ENCODE data around the gene CLEC16A.
"Not testable (repeated sequence)": the region's sequence is repeated elsewhere in the genome, so short reads cannot be mapped to it uniquely, and the experiment has no call there.

CLEC16A gene

DNA sequence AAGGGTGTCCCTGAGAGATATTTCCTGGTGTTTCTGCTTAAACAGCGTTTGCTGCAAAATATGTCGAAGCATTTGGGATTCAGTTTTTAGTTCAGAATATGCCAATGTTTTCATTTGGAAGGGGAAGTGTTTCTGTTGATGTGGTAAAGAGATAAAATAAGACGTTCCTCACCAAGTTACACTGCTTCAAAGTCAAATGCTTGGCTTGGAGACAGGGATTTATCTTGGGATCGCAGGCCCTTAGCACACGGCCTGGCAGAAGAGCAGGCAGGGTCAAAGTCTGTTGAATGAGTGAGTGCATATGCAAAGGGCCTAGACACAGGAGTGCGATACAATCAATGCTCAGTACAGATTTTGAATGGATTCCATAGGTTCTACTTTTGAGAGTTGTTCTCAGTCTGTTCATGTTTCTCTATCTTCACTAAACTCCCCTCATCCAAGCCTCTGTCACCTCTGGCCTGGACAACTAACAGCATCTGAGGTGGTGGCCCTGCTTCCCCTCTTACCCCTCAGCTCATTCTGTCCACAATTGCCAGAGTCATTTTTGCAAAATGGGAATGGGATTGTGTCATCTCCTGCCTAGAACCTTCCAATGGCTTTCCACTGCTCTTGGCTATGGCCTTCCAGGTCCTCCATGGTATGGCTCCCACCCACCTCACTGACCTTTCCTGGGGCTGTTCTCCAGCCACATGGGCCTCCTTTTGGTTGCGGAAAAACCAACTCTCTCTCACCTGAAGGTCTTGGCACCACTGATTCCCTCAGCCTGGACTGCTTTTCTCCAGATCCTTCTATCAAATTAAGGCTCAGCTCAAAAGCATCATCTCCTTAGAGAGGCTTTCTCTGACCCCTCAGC, 5.3 kb upstream of the CLEC16A start:
- Histone ChIP-seq H2AFZ (ENCODE audit: low read depth, low read length) (no peak overlapping the region), H3K4me3 (ENCODE audit: low read length) (no peak overlapping the region), H3K9me3 (ENCODE audit: low read length) (no peaks in the 10 kb centered on the region), H3K36me3 (ENCODE audit: insufficient read depth, low read length) (peaks cover 19% of the 10 kb centered on the region), H3K4me1 (ENCODE audit: insufficient read depth, low read length) (peaks cover 27% of the 10 kb centered on the region), H3K27me3 (ENCODE audit: insufficient read depth, low read length) (no peaks in the 10 kb centered on the region)

DNA sequence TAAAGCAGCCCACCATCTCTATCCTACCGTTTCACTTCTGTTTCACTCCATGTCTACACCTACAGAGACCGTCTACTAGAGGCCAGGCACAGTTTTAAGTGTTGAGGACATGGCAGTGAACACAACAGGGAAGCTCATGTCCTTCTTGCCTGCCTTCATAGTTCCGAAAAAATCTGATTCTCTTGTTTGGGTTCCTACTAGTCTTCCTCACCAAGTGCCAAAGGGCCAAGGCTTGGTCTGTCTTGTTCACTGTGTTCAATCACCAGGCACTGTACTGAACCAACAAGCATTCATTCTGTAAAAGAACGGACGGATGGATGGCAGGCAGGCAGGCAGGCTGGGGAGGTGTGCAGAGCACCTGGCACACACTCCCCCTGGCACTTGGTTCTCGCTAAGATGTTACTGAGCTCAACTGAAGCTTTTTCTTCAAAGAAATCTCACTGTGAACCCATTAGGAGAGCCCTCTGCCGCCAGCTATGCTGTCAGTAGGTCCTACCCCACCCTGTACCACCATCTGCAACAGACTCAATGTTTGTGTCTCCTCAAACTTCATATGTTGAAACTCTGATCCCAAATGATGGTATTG, 4.6 kb upstream of the CLEC16A start:
- Histone ChIP-seq H3K4me1 (ENCODE audit: insufficient read depth, low read length) (peaks cover 27% of the 10 kb centered on the region), H3K9me3 (ENCODE audit: low read length) (no peaks in the 10 kb centered on the region), H3K4me3 (ENCODE audit: low read length) (no peak overlapping the region)

DNA sequence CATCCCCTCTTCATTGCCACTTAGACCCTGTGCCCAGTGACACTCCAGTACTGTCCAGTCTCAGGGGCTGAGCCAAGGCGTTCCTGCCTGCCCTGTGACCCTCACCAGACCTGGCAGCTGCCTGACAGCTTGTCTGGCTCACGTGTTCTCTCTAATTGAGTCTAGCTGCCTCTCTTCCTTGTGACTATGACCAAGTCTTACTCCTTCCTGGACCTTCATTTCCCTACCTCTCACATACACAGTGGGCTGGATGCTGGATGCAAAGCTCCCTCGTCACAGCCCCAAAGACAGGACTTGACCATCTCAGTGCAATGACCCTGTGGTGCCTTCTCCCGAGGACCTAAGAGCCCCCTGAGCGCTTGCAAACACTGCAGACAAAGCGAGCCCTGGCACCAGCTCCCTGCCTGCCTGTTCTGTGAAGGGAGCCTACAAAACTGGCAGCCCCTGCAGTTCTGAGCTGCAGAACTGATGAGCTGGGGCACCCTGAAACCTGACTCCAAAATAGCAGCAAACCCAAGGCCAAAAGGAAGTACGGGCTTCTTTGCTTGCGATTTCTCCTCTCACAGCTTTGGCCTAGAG, 3.8 kb upstream of the CLEC16A start:
- Histone ChIP-seq H3K27me3 (ENCODE audit: insufficient read depth, low read length) (no peaks in the 10 kb centered on the region), H3K9me3 (ENCODE audit: low read length) (no peaks in the 10 kb centered on the region), H3K4me1 (ENCODE audit: insufficient read depth, low read length) (peaks cover 35% of the 10 kb centered on the region), H3K4me3 (ENCODE audit: low read length) (peak overlapping the region; percentile 55), H3K36me3 (ENCODE audit: insufficient read depth, low read length) (peaks cover 19% of the 10 kb centered on the region), H2AFZ (ENCODE audit: low read depth, low read length) (no peak overlapping the region)

More for the DNA sequence above, 4.6 kb upstream of the CLEC16A start:
- Histone ChIP-seq H3K36me3 (ENCODE audit: insufficient read depth, low read length) (peaks cover 19% of the 10 kb centered on the region), H2AFZ (ENCODE audit: low read depth, low read length) (no peak overlapping the region), H3K27me3 (ENCODE audit: insufficient read depth, low read length) (no peaks in the 10 kb centered on the region)

DNA sequence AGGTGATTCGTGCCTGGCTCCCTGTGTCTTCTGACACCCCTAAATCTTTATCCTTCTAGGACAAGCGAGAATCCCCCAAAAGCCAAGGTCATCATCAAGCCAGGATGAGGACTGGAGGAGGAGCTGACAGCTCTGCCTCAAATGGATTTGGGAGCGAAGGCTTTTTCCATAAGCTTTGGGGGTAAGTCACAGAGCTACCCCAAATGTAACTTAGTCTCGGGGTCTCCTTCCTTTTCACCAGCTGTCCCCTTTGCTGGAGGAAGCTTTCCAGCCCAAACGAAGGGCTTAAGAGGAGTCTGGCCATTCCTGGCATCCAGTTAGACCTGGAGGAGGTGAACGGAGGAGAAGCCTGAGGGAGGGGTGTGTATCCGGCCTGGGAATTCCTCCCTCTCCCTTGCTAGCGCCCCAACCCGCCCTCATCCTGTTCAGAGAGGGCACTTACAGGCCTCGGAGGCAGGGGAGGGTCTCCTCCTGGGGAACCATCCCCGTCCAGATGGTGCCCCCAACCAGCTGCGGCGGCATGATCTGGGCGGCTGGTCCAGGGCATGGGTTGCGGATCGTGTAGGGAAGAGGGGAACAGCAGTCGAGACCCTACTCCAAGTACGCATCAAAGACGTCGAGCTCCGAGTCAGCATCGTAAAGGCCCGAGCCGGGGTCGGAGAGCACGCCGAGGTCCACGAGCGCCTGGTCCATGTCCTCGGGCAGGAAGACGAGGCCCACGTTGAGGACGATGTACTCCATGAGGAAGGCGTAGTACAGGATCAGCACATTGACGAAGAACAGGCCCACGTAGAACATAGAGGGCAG, 3.0 kb upstream of the CLEC16A start:
- H3K9me3 ChIP-seq (ENCODE audit: low read length), result no peaks in the 10 kb centered on the region
- H2AFZ ChIP-seq (ENCODE audit: low read depth, low read length), result no peak overlapping the region
- peaks cover 43% of the 10 kb centered on the region for H3K4me1 ChIP-seq (ENCODE audit: insufficient read depth, low read length)

DNA sequence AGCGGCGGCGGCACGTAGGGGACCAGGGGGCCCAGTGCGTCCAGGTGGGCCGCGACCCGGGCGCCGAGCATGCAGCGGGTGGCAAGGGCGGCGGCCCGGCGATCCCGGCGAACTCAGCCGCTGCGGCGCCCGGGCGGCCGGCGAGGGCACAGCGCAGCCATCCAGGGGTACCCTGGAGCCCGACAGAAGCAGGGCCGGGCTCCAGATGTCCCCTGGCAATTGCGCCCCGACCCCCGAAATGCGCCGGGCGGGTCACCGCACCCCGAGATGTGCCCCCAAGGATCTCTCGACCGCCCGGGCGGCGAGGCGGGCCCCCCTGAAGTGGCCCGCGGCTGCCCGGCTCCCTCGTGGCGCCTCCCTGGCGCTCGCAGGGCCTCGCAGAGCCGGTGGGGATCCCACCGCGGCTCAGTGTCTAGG, 2.4 kb upstream of the CLEC16A start:
- not testable (repeated sequence) for H3K27me3 ChIP-seq (ENCODE audit: insufficient read depth, low read length); H3K9me3 ChIP-seq (ENCODE audit: low read length)
- H3K4me1 ChIP-seq (ENCODE audit: insufficient read depth, low read length), result peaks cover 44% of the 10 kb centered on the region
- peak overlapping the region; percentile 81 for H2AFZ ChIP-seq (ENCODE audit: low read depth, low read length)
- H3K36me3 ChIP-seq (ENCODE audit: insufficient read depth, low read length), result peaks cover 19% of the 10 kb centered on the region
- H3K4me3 ChIP-seq (ENCODE audit: low read length), result peak overlapping the region; percentile 55

More for the DNA sequence above, 3.0 kb upstream of the CLEC16A start:
- Histone ChIP-seq H3K36me3 (ENCODE audit: insufficient read depth, low read length) (peaks cover 19% of the 10 kb centered on the region), H3K27me3 (ENCODE audit: insufficient read depth, low read length) (no peaks in the 10 kb centered on the region), H3K4me3 (ENCODE audit: low read length) (peak overlapping the region; percentile 55)

DNA sequence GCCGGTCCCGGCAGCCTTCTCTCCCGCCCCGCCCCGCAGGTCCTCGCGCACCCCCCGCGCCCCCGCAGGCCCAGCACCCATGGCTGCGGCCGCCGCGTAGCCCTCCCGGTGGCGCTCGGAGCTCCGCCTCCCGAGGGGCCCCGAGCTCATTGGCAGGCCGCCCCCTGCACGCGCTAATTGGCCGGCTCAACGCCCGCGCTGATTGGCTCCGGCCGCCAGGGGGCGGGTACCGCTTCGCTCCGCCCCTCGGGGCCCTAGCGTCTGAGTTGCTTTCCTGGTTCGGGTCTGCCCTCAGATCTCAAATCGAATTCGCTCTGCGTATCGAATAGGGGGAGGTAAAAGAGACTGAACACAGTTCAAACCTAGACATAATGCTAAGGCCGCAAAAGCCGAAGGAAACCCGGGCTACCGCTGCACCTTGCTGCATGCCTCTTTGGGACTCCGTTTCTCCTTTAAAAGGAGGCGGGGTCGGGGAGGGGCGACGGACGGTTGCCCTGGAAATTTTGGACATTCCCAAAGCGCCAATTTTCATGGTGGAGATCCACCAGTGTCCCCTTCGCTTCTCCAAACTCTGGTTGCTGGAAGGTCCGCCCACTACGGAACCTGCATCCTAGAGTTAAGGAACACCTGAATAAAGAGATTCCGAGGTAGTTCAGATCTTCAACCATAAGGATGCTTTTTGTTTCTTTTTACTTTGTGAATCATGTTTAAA, 1.9 kb upstream of the CLEC16A start, which contains the start of gene DEXI:
Gene DEXI, minus strand, starts transcription at position 117 of the 712 bp plus-strand sequence. CDS start 463 bp downstream, outside the sequence.
- no peaks in the 10 kb centered on the region for H3K9me3 ChIP-seq (ENCODE audit: low read length)
- no peaks in the 10 kb centered on the region for H3K27me3 ChIP-seq (ENCODE audit: insufficient read depth, low read length)
- H3K4me1 ChIP-seq (ENCODE audit: insufficient read depth, low read length), result peaks cover 44% of the 10 kb centered on the region
- peaks cover 14% of the 10 kb centered on the region for H3K36me3 ChIP-seq (ENCODE audit: insufficient read depth, low read length)
- H3K4me3 ChIP-seq (ENCODE audit: low read length), result peak within 1 kb of the TSS; percentile 55
- peak within 1 kb of the TSS; percentile 81 for H2AFZ ChIP-seq (ENCODE audit: low read depth, low read length)

DNA sequence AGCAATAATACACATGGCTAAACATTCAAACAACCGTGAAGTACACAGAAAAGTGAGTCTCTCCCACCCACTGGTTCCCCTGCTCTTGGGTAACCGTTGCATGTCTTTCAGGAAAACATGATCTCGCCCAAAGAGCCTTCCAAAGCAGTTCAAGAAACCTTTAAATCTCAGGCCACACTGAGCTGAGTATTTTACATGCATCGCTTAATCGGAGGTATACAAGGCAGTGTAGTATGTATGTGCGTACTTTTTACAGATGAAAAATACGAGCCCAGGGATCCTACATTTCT, 1.4 kb upstream of the CLEC16A start:
- Histone ChIP-seq H3K4me3 (ENCODE audit: low read length) (no peak overlapping the region), H3K27me3 (ENCODE audit: insufficient read depth, low read length) (no peaks in the 10 kb centered on the region), H3K36me3 (ENCODE audit: insufficient read depth, low read length) (peaks cover 14% of the 10 kb centered on the region), H2AFZ (ENCODE audit: low read depth, low read length) (peak overlapping the region; percentile 81), H3K4me1 (ENCODE audit: insufficient read depth, low read length) (peaks cover 44% of the 10 kb centered on the region), H3K9me3 (ENCODE audit: low read length) (no peaks in the 10 kb centered on the region)

DNA sequence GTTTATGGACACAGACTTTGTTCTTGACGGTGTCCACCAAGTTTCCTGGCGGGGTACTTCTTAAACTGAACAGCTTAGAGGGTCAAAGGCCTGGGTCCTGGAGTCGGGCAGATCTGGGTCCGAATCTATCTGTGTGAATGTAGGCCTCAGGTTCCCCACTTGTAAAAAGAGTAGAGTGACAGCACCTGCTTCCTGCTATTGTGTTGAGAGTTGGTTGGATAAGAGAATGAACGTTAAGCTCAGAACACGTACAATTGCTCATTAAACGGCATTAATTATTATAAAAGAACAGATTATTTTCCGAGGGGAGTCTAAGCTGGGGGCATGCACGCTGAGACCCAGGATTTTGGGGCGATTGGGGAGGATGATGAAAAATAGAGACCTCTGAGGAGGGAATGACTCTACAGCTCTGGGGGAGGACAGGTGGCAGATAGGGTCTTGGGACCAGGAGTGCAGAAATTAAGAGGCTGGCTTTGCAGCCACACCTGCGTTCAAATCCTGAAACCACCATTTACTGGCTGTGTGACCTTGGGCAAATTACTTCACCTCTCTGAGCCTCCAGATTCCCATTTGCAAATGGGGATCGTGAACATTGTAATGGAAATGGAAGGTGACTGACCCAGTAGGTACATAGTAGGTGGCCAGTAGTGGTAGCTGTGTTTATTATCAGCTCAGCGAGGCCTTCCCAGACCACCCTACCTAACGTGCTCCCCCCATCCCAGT, 862 bp downstream of the CLEC16A start:
- Histone ChIP-seq H3K9me3 (ENCODE audit: low read length) (no peaks in the 10 kb centered on the region), H2AFZ (ENCODE audit: low read depth, low read length) (peak overlapping the region; percentile 91), H3K27me3 (ENCODE audit: insufficient read depth, low read length) (no peaks in the 10 kb centered on the region), H3K4me3 (ENCODE audit: low read length) (peak overlapping the region; percentile 90), H3K4me1 (ENCODE audit: insufficient read depth, low read length) (peaks cover 32% of the 10 kb centered on the region), H3K36me3 (ENCODE audit: insufficient read depth, low read length) (no peaks in the 10 kb centered on the region)

DNA sequence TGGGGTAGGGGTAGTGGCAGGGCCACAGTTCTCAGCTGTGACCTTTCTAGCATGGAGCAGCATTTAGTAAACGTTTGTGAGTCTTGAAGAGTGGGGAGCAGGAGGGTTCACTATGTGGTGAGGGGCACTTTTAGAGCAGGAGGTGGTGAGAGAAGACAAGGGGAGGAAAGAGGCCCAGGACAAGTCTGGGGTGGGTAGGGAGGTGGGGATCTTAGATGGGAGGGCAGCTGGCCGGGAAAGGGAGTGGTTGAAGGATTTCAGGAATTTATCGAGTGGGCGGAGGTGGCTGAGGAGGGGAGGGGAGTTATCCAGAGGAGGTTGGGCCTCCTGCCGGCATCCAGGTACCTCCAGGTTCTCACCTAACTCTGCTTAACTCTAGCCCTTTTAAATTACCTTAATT, 1.9 kb downstream of the CLEC16A start:
- H3K4me1 ChIP-seq (ENCODE audit: insufficient read depth, low read length), result peaks cover 22% of the 10 kb centered on the region
- H3K4me3 ChIP-seq (ENCODE audit: low read length), result peak overlapping the region; percentile 13
- no peaks in the 10 kb centered on the region for H3K27me3 ChIP-seq (ENCODE audit: insufficient read depth, low read length)
- no peak overlapping the region for H2AFZ ChIP-seq (ENCODE audit: low read depth, low read length)
- no peaks in the 10 kb centered on the region for H3K36me3 ChIP-seq (ENCODE audit: insufficient read depth, low read length)
- H3K9me3 ChIP-seq (ENCODE audit: low read length), result no peaks in the 10 kb centered on the region

DNA sequence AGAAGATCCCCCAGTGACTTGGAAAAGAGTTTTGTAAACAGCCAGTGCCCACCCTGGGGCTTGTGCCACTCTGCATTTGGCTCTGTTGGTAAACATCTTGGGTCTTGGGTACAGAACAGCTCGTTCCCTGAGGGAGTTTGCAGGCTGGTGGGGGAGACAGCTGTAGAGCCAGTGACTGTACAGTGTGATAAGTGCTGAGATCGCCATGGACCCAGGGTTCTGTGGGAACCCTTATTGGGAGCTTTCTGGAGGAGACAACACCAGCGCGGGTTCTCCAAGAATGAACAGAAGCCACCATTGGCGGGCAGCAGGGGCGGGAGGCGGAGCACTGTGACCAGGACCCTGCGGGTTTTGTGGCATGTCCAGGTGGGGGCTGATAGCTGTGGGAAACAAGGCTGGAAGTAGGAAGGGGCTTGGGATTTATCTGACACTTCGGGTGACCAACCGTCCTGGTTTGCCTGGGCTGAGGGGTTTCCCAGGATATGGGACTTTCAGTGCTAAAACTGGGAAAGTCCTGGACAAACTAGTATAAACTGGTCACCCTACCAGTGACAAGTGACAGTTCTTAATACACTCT, 2.9 kb downstream of the CLEC16A start:
- Histone ChIP-seq H3K4me1 (ENCODE audit: insufficient read depth, low read length) (peaks cover 17% of the 10 kb centered on the region), H3K9me3 (ENCODE audit: low read length) (no peaks in the 10 kb centered on the region), H3K36me3 (ENCODE audit: insufficient read depth, low read length) (no peaks in the 10 kb centered on the region), H3K4me3 (ENCODE audit: low read length) (no peak overlapping the region), H2AFZ (ENCODE audit: low read depth, low read length) (no peak overlapping the region), H3K27me3 (ENCODE audit: insufficient read depth, low read length) (no peaks in the 10 kb centered on the region)

DNA sequence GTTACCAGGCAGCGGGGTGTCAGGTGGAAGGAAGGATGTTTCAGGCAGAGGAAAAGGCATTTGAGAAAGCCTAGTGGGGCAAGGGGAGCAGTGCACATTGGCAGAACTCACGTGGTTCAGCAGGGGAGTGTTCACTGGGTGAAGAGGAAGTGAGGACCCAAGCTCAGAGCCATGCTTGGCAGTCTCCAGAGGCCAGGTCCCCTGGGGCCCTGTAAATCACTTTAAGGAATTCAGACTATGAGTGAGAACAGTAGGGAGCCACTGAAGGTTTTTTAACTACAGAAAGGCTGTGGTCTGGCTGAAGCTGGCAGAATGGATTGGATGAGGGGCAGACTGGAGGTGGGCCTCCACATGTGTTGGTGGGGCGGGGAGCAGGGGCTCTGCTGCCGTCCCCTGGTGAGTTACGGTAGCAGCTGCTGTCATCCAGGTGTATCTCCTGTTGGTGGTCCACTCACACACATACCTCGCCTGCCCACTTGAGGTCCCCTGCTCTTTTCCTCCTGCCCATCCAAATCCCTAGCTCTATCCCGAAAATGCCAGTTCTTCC, 5.1 kb downstream of the CLEC16A start:
- H3K4me1 ChIP-seq (ENCODE audit: insufficient read depth, low read length), result peaks cover 17% of the 10 kb centered on the region

More for the DNA sequence above, 5.1 kb downstream of the CLEC16A start:
- no peaks in the 10 kb centered on the region for H3K9me3 ChIP-seq (ENCODE audit: low read length)
- no peaks in the 10 kb centered on the region for H3K27me3 ChIP-seq (ENCODE audit: insufficient read depth, low read length)
- H3K4me3 ChIP-seq (ENCODE audit: low read length), result no peak overlapping the region
- no peak overlapping the region for H2AFZ ChIP-seq (ENCODE audit: low read depth, low read length)
- no peaks in the 10 kb centered on the region for H3K36me3 ChIP-seq (ENCODE audit: insufficient read depth, low read length)
